AG04449 (cell line): ENCODE data around the gene IGF1R.

ENCODE experiments used
- CTCF ChIA-PET: fragments of 350-600 bp; formaldehyde crosslinking; extraction: SDS; loops from one replicate; lab custom pipeline; 2021; ENCODE audit warnings: antibody characterized with exemption; lab: Yijun Ruan, JAX
- POLR2A ChIA-PET: fragments of 400-600, 350-600 bp; formaldehyde crosslinking; extraction: SDS; loops from one replicate; lab custom pipeline; 2020; ENCODE audit warnings: antibody characterized with exemption, inconsistent platforms; lab: Yijun Ruan, JAX
- DNase-seq: peaks from one replicate; pipeline ENCODE4 v3.0.0-alpha.2; 2010; ENCODE audit warnings: low read depth, low spot score
- H3K4me3 ChIP-seq: 2 replicates; pipeline ENCODE4 v1.5.1; 2011; ENCODE audit warnings: low read depth, mild to moderate bottlenecking, control low read depth, low read length
- CTCF ChIP-seq: IDR thresholded peaks from one replicate; pipeline ENCODE4 v1.5.1; 2011; ENCODE audit warnings: mild to moderate bottlenecking, moderate library complexity, low read length, control low read depth, inconsistent platforms; ENCODE audit not compliant: insufficient read depth; ENCODE audit errors: missing control alignments

Gene IGF1R

GRCh38 chr15:98903377-98904018, 255.2 kb downstream of the IGF1R start:
- no peak overlapping the region for H3K4me3 ChIP-seq
- no peak for TF ChIP-seq CTCF
- ChIA-PET CTCF (interaction anchor here (0.7 to 5.7 kb wide), 25 partner anchors 11 to 458 kb away, joined by 3 to 49 read pairs (median 6); no protein-coding TSS in a partner anchor), POLR2A (no interaction called here)
- DNase-seq: no peak

- H3K4me3 ChIP-seq: no peak overlapping the region
- ChIA-PET POLR2A (no interaction called here), CTCF (interaction anchor here (0.7 to 5.7 kb wide), 34 partner anchors 9 to 387 kb away, joined by 3 to 49 read pairs (median 5); no protein-coding TSS in a partner anchor)
- TF ChIP-seq CTCF: peak; percentile 71
- no peak for DNase-seq
Measured at GRCh38 chr15:98904544-98904943, 256.2 kb downstream of the IGF1R start.

- ChIA-PET POLR2A (interaction anchor here (0.6 kb wide), 1 partner anchor 423 kb away, joined by 3 read pairs; no protein-coding TSS in a partner anchor), CTCF (interaction anchor here (0.6 to 5.7 kb wide), 24 partner anchors 8 to 484 kb away, joined by 3 to 49 read pairs (median 4); no protein-coding TSS in a partner anchor)
- DNase-seq: no peak
- H3K4me3 ChIP-seq: no peak overlapping the region
- TF ChIP-seq CTCF: no peak
Measured at GRCh38 chr15:98905963-98906711, 257.8 kb downstream of the IGF1R start.

GRCh38 chr15:98906712-98907083, 258.4 kb downstream of the IGF1R start:
- CTCF ChIA-PET: interaction anchor here (0.6 to 5.7 kb wide), 10 partner anchors 23 to 388 kb away, joined by 3 to 49 read pairs (median 4); no protein-coding TSS in a partner anchor
- POLR2A ChIA-PET: no interaction called here
- H3K4me3 ChIP-seq: no peak overlapping the region
- no peak for TF ChIP-seq CTCF
- no peak for DNase-seq

GRCh38 chr15:98907927-98908471, 259.7 kb downstream of the IGF1R start:
- CTCF ChIA-PET: interaction anchor here (0.8 to 5.7 kb wide), 4 partner anchors 24 to 389 kb away, joined by 3 to 49 read pairs (median 6); no protein-coding TSS in a partner anchor

More at GRCh38 chr15:98907927-98908471, 259.7 kb downstream of the IGF1R start:
- no peak overlapping the region for H3K4me3 ChIP-seq
- POLR2A ChIA-PET: no interaction called here
- no peak for DNase-seq
- no peak for TF ChIP-seq CTCF
